Caco-2 (cell line): ENCODE results near the gene PRR23C. TPM values are rescaled to one million over a fixed set of nuclear protein-coding genes. Genes with fewer than 3 reads are reported as not detected.

Experiments used
- BruUV-seq: library from RNA; stranded (reverse); fragments of 400-500 nt; replicated peaks from 2 replicates; lab custom pipeline; 2021; lab: Mats Ljungman, UMichigan
- CTCF ChIA-PET: fragments of 300-600 bp; sonication (Branson Sonifier 250); formaldehyde crosslinking; loops from one replicate; lab custom pipeline; 2022; ENCODE audit warnings: antibody characterized with exemption; lab: Charles Lee
- POLR2A ChIA-PET: fragments of 300-600 bp; sonication (Branson Sonifier 250); formaldehyde crosslinking; loops from one replicate; lab custom pipeline; 2022; ENCODE audit warnings: antibody characterized with exemption; lab: Charles Lee
- DNase-seq, 2 experiments: peaks; one replicate each; pipeline versions ENCODE4 v3.0.0 to v3.0.0-alpha.2; 2020 to 2022
- H3K27me3 ChIP-seq: replicated peaks from 2 replicates; pipeline ENCODE4 v1.6.0; 2011; ENCODE audit warnings: low read length; ENCODE audit not compliant: control insufficient read depth, insufficient read depth
- H3K36me3 ChIP-seq: 2 replicates; pipeline ENCODE4 v1.5.1; 2011; ENCODE audit warnings: low read length; ENCODE audit not compliant: control insufficient read depth, insufficient read depth
- H3K4me1 ChIP-seq: fragments of 250-450 bp; sonication (Bioruptor Pico); 2 replicates; pipeline ENCODE4 v1.5.1; 2020; ENCODE audit warnings: mild to moderate bottlenecking
- H3K4me3 ChIP-seq: 2 replicates; pipeline ENCODE4 v1.5.1; 2011; ENCODE audit warnings: low read depth, mild to moderate bottlenecking, control low read depth, low read length
- H3K9me3 ChIP-seq: fragments of 250-450 bp; sonication (Bioruptor Pico); 2 replicates; pipeline ENCODE4 v1.5.1; 2020; ENCODE audit warnings: mild to moderate bottlenecking, moderate library complexity
- H3K27ac Mint-ChIP-seq: one replicate; pipeline ENCODE4 v1.8.0; 2022; ENCODE audit warnings: mixed read lengths; ENCODE audit not compliant: unreplicated experiment
- H3K27me3 Mint-ChIP-seq: one replicate; pipeline ENCODE4 v1.8.0; 2022; ENCODE audit warnings: mixed read lengths; ENCODE audit not compliant: insufficient read depth, unreplicated experiment
- H3K36me3 Mint-ChIP-seq: one replicate; pipeline ENCODE4 v1.8.0; 2022; ENCODE audit warnings: mild to moderate bottlenecking, mixed read lengths; ENCODE audit not compliant: insufficient read depth, unreplicated experiment
- H3K4me1 Mint-ChIP-seq: one replicate; pipeline ENCODE4 v1.8.0; 2022; ENCODE audit warnings: low read depth, mixed read lengths; ENCODE audit not compliant: unreplicated experiment
- H3K4me3 Mint-ChIP-seq: one replicate; pipeline ENCODE4 v1.8.0; 2022; ENCODE audit warnings: mild to moderate bottlenecking, moderate library complexity, mixed read lengths; ENCODE audit not compliant: unreplicated experiment
- H3K9me3 Mint-ChIP-seq: one replicate; pipeline ENCODE4 v1.8.0; 2022; ENCODE audit warnings: mixed read lengths; ENCODE audit not compliant: unreplicated experiment
- CTCF ChIP-seq, 2 experiments: fragments of 200-600 bp in 1 of 2; IDR thresholded peaks; 1 replicate in 1 of 2; 2 replicates in 1 of 2; pipeline versions ENCODE4 v1.5.1 to v1.8.0; 2011 to 2022; ENCODE audit warnings: antibody characterized with exemption in 1 of 2, control low read depth in 1 of 2, inconsistent platforms in 1 of 2, low read depth in 1 of 2, low read length in 1 of 2, mild to moderate bottlenecking in 1 of 2, moderate library complexity in 1 of 2; ENCODE audit not compliant: insufficient read depth in 1 of 2, severe bottlenecking in 1 of 2, unreplicated experiment in 1 of 2
- intact Hi-C: fragments of 100-400 bp; cut with micrococcal nuclease; formaldehyde crosslinking; loops from one replicate; pipeline ENCODE4 v1.10.0; 2022; ENCODE audit not compliant: unreplicated experiment
- total RNA-seq: library from RNA; stranded (reverse); gene quantifications from 2 replicates; pipeline ENCODE4 v1.2.3, GENCODE V29; 2022

The PRR23C gene
- total RNA-seq, 1 experiment from 2014 or later = not detected

- ChIA-PET POLR2A (no interaction called here), CTCF (no interaction called here)
- Histone ChIP-seq H3K4me1 (no peaks in the 10 kb centered on the region), H3K27me3 (no peaks in the 10 kb centered on the region), H3K4me3 (no peak overlapping the region), H3K36me3 (no peaks in the 10 kb centered on the region), H3K9me3 (no peaks in the 10 kb centered on the region)
- H3K9me3 Mint-ChIP-seq = no peaks in the 10 kb centered on the region
- H3K27ac Mint-ChIP-seq = no peak overlapping the region
- H3K4me3 Mint-ChIP-seq = no peak overlapping the region
- H3K4me1 Mint-ChIP-seq = no peaks in the 10 kb centered on the region
- H3K27me3 Mint-ChIP-seq = peaks cover 3% of the 10 kb centered on the region
- no TSS peak for BruUV-seq
- no peak for DNase-seq
- intact Hi-C loops = no loop called here
- TF ChIP-seq CTCF (IDR thresholded peaks at IDR 0.05; ENCODE audit: insufficient read depth in 1 of 2, low read depth in 1 of 2, low read length in 1 of 2, severe bottlenecking in 1 of 2, unreplicated experiment in 1 of 2) = no peak
- no peaks in the 10 kb centered on the region for H3K36me3 Mint-ChIP-seq
Measured at GRCh38 chr3:139062918-139063317, 18.2 kb upstream of the PRR23C start.

GRCh38 chr3:139052802-139053600 is 8.3 kb upstream of the PRR23C start:
- BruUV-seq = no TSS peak
- no peak overlapping the region for H3K4me3 ChIP-seq
- Mint-ChIP-seq H3K27me3 (peaks cover 13% of the 10 kb centered on the region), H3K9me3 (peaks cover 19% of the 10 kb centered on the region), H3K27ac (no peak overlapping the region), H3K36me3 (no peaks in the 10 kb centered on the region), H3K4me1 (no peaks in the 10 kb centered on the region), H3K4me3 (no peak overlapping the region)
- no peaks in the 10 kb centered on the region for H3K36me3 ChIP-seq
- no peaks in the 10 kb centered on the region for H3K4me1 ChIP-seq
- POLR2A ChIA-PET = no interaction called here
- DNase-seq = no peak
- CTCF ChIA-PET = no interaction called here
- intact Hi-C loops = no loop called here
- no peaks in the 10 kb centered on the region for H3K9me3 ChIP-seq
- H3K27me3 ChIP-seq = no peaks in the 10 kb centered on the region; the same call in 1 of the 2 replicates
- TF ChIP-seq CTCF (IDR thresholded peaks at IDR 0.05; ENCODE audit: insufficient read depth in 1 of 2, low read depth in 1 of 2, low read length in 1 of 2, severe bottlenecking in 1 of 2, unreplicated experiment in 1 of 2) = no peak

GRCh38 chr3:139043554-139044365 is 932 bp downstream of the PRR23C start:
- CTCF ChIA-PET = no interaction called here

More at GRCh38 chr3:139043554-139044365, 932 bp downstream of the PRR23C start:
- no peak overlapping the region for H3K4me3 Mint-ChIP-seq
- H3K27me3 Mint-ChIP-seq = peaks cover 9% of the 10 kb centered on the region
- Histone ChIP-seq H3K4me3 (no peak overlapping the region), H3K4me1 (no peaks in the 10 kb centered on the region), H3K36me3 (no peaks in the 10 kb centered on the region), H3K27me3 (no peaks in the 10 kb centered on the region), H3K9me3 (0 out of 2 replicates have a peak, but pooled peaks cover 4% of the 10 kb centered on the region)
- POLR2A ChIA-PET = no interaction called here
- H3K27ac Mint-ChIP-seq = no peak overlapping the region
- no peak for TF ChIP-seq CTCF (IDR thresholded peaks at IDR 0.05; ENCODE audit: insufficient read depth in 1 of 2, low read depth in 1 of 2, low read length in 1 of 2, severe bottlenecking in 1 of 2, unreplicated experiment in 1 of 2)
- no peak for DNase-seq
- no peaks in the 10 kb centered on the region for H3K36me3 Mint-ChIP-seq
- BruUV-seq = no TSS peak
- no peaks in the 10 kb centered on the region for H3K9me3 Mint-ChIP-seq
- intact Hi-C loops = no loop called here
- H3K4me1 Mint-ChIP-seq = no peaks in the 10 kb centered on the region
